HEK293 (cell line): ENCODE results near the gene ADAMTS9.
A peak's percentile ranks its signal among the peaks of the same experiment; 100 is the strongest.

Source experiments
- CTCF ChIA-PET: fragments of 350-600 bp; formaldehyde crosslinking; extraction: SDS; loops from one replicate; lab custom pipeline; 2021; ENCODE audit warnings: antibody characterized with exemption; lab: Yijun Ruan, JAX
- POLR2A ChIA-PET: fragments of 300-600 bp; formaldehyde crosslinking; extraction: SDS; loops from one replicate; lab custom pipeline; 2020; ENCODE audit warnings: antibody characterized with exemption, inconsistent platforms; lab: Yijun Ruan, JAX
- H3K27ac ChIP-seq: fragments of 200-500 bp; sonication (Bioruptor generic); 2 replicates; pipeline ENCODE4 v1.5.1; 2014; ENCODE audit warnings: low read depth, low read length, control low read depth, inconsistent platforms; ENCODE audit errors: extremely low read depth
- H3K36me3 ChIP-seq, 2 experiments: fragments of 200-500 bp in 1 of 2; sonication (Bioruptor generic) in 1 of 2; 1 replicate in 1 of 2; 2 replicates in 1 of 2; pipeline ENCODE4 v1.5.1; 2014 to 2017; ENCODE audit warnings: inconsistent platforms in 2 of 2, low read length in 2 of 2; ENCODE audit not compliant: control insufficient read depth in 2 of 2, insufficient read depth in 1 of 2
- H3K4me1 ChIP-seq: fragments of 200-500 bp; sonication (Bioruptor generic); 2 replicates; pipeline ENCODE4 v1.5.1; 2014; ENCODE audit warnings: mild to moderate bottlenecking, low read length, inconsistent platforms; ENCODE audit not compliant: control insufficient read depth, insufficient read depth
- H3K4me3 ChIP-seq: 2 replicates; pipeline ENCODE4 v1.5.1; 2011; ENCODE audit warnings: low read depth, mild to moderate bottlenecking, control low read depth, low read length, moderate library complexity
- H3K9me3 ChIP-seq: fragments of 200-500 bp; sonication (Bioruptor generic); 2 replicates; pipeline ENCODE4 v1.5.1; 2014; ENCODE audit warnings: low read depth, low read length, inconsistent platforms; ENCODE audit not compliant: control insufficient read depth, insufficient read depth
- KLF16 ChIP-seq: fragments of 450-650 bp; formaldehyde crosslinking; IDR thresholded peaks from 2 replicates; pipeline ENCODE4 v1.5.1; 2017; ENCODE audit warnings: missing biosample characterization, missing genetic modification characterization
- KLF9 ChIP-seq: fragments of 450-650 bp; formaldehyde crosslinking; IDR thresholded peaks from 2 replicates; pipeline ENCODE4 v1.5.1; 2016; ENCODE audit warnings: missing biosample characterization, missing genetic modification characterization, low read depth
- MEIS1 ChIP-seq: sonication (generic); formaldehyde crosslinking; IDR thresholded peaks from 2 replicates; pipeline ENCODE4 v1.8.1; 2022; ENCODE audit warnings: missing genetic modification reagents, mild to moderate bottlenecking, borderline replicate concordance
- PATZ1 ChIP-seq: fragments of 450-650 bp; formaldehyde crosslinking; IDR thresholded peaks from 2 replicates; pipeline ENCODE4 v1.5.1; 2016; ENCODE audit warnings: missing biosample characterization, missing genetic modification characterization
- PRDM10 ChIP-seq: fragments of 450-650 bp; formaldehyde crosslinking; IDR thresholded peaks from 2 replicates; pipeline ENCODE4 v1.5.1; 2016; ENCODE audit warnings: missing biosample characterization, missing genetic modification characterization
- SCRT2 ChIP-seq: fragments of 450-650 bp; formaldehyde crosslinking; IDR thresholded peaks from 2 replicates; pipeline ENCODE4 v1.5.1; 2016; ENCODE audit warnings: missing biosample characterization, missing genetic modification characterization
- SP3 ChIP-seq: fragments of 450-650 bp; formaldehyde crosslinking; IDR thresholded peaks from 2 replicates; pipeline ENCODE4 v1.5.1; 2016; ENCODE audit warnings: missing biosample characterization, missing genetic modification characterization
- SP7 ChIP-seq: fragments of 450-650 bp; formaldehyde crosslinking; IDR thresholded peaks from 2 replicates; pipeline ENCODE4 v1.5.1; 2016; ENCODE audit warnings: missing biosample characterization, missing genetic modification characterization
- YY1 ChIP-seq: fragments of 450-650 bp; formaldehyde crosslinking; IDR thresholded peaks from 2 replicates; pipeline ENCODE4 v1.5.1; 2018; ENCODE audit warnings: missing biosample characterization, missing genetic modification characterization
- ZBTB11 ChIP-seq: fragments of 450-650 bp; formaldehyde crosslinking; conservative IDR thresholded peaks from 2 replicates; pipeline ENCODE4 v1.5.1; 2016; ENCODE audit warnings: low read depth, missing biosample characterization, missing genetic modification characterization
- ZBTB17 ChIP-seq: fragments of 450-650 bp; formaldehyde crosslinking; IDR thresholded peaks from 2 replicates; pipeline ENCODE4 v1.5.1; 2016; ENCODE audit warnings: missing biosample characterization, missing genetic modification characterization
- ZBTB48 ChIP-seq: fragments of 450-650 bp; formaldehyde crosslinking; IDR thresholded peaks from 2 replicates; pipeline ENCODE4 v1.5.1; 2016; ENCODE audit warnings: missing biosample characterization, missing genetic modification characterization
- ZBTB8A ChIP-seq: fragments of 450-650 bp; formaldehyde crosslinking; IDR thresholded peaks from 2 replicates; pipeline ENCODE4 v1.5.1; 2016; ENCODE audit warnings: missing biosample characterization, missing genetic modification characterization
- ZFP69B ChIP-seq: fragments of 450-650 bp; formaldehyde crosslinking; IDR thresholded peaks from 2 replicates; pipeline ENCODE4 v1.5.1; 2016; ENCODE audit warnings: missing biosample characterization, missing genetic modification characterization
- ZNF133 ChIP-seq: fragments of 450-650 bp; formaldehyde crosslinking; IDR thresholded peaks from 2 replicates; pipeline ENCODE4 v1.5.1; 2016; ENCODE audit warnings: missing biosample characterization, missing genetic modification characterization
- ZNF311 ChIP-seq: fragments of 450-650 bp; formaldehyde crosslinking; IDR thresholded peaks from 2 replicates; pipeline ENCODE4 v1.5.1; 2017; ENCODE audit warnings: missing biosample characterization, missing genetic modification characterization, borderline replicate concordance
- ZNF335 ChIP-seq: fragments of 450-650 bp; formaldehyde crosslinking; conservative IDR thresholded peaks from 2 replicates; pipeline ENCODE4 v1.5.1; 2016; ENCODE audit warnings: missing biosample characterization, missing genetic modification characterization
- ZNF341 ChIP-seq: fragments of 450-650 bp; formaldehyde crosslinking; IDR thresholded peaks from 2 replicates; pipeline ENCODE4; 2016; ENCODE audit warnings: low read depth, missing biosample characterization, missing genetic modification characterization
- ZNF391 ChIP-seq: fragments of 450-650 bp; formaldehyde crosslinking; IDR thresholded peaks from 2 replicates; pipeline ENCODE4 v1.5.1; 2016; ENCODE audit warnings: low read depth, missing biosample characterization, missing genetic modification characterization, borderline replicate concordance
- ZNF501 ChIP-seq: fragments of 450-650 bp; formaldehyde crosslinking; IDR thresholded peaks from 2 replicates; pipeline ENCODE4 v1.5.1; 2016; ENCODE audit warnings: missing biosample characterization, missing genetic modification characterization
- ZNF510 ChIP-seq: fragments of 450-650 bp; formaldehyde crosslinking; IDR thresholded peaks from 2 replicates; pipeline ENCODE4 v1.5.1; 2018; ENCODE audit warnings: mild to moderate bottlenecking, missing genetic modification characterization, missing biosample characterization; ENCODE audit not compliant: insufficient replicate concordance
- ZNF549 ChIP-seq: fragments of 450-650 bp; IDR thresholded peaks from 2 replicates; pipeline ENCODE4 v1.5.1; 2018; ENCODE audit warnings: missing biosample characterization, missing genetic modification characterization, mild to moderate bottlenecking, inconsistent platforms, moderate library complexity
- ZNF555 ChIP-seq: fragments of 450-650 bp; formaldehyde crosslinking; conservative IDR thresholded peaks from 2 replicates; pipeline ENCODE4 v1.5.1; 2017; ENCODE audit warnings: missing biosample characterization, mild to moderate bottlenecking, missing genetic modification characterization, inconsistent platforms
- ZNF692 ChIP-seq: fragments of 450-650 bp; formaldehyde crosslinking; IDR thresholded peaks from 2 replicates; pipeline ENCODE4 v1.5.1; 2016; ENCODE audit warnings: missing biosample characterization, missing genetic modification characterization
- ZSCAN23 ChIP-seq: fragments of 450-650 bp; formaldehyde crosslinking; IDR thresholded peaks from 2 replicates; pipeline ENCODE4 v1.5.1; 2016; ENCODE audit warnings: missing biosample characterization, missing genetic modification characterization
- ZSCAN30 ChIP-seq: fragments of 450-650 bp; IDR thresholded peaks from 2 replicates; pipeline ENCODE4 v1.5.1; 2018; ENCODE audit warnings: missing biosample characterization, mild to moderate bottlenecking, missing genetic modification characterization, moderate library complexity

The ADAMTS9 gene

GRCh38 chr3:64687781-64688604, at the start of gene ADAMTS9:
TSS of gene ADAMTS9 (minus strand) at chr3:64688000. CDS start at chr3:64687657, 343 bp downstream.
- Histone ChIP-seq H3K36me3 (no peaks in the 10 kb centered on the region), H3K4me3 (peak within 1 kb of the TSS; percentile 55), H3K27ac (peak within 1 kb of the TSS; percentile 56; the same call in 1 of the 2 replicates), H3K9me3 (no peaks in the 10 kb centered on the region), H3K4me1 (no peaks in the 10 kb centered on the region)
- ChIA-PET POLR2A (no interaction called here), CTCF (interaction anchor here (0.8 kb wide), 1 partner anchor 449 kb away, joined by 4 read pairs; no protein-coding TSS in a partner anchor)
- TF ChIP-seq ZNF133 (tag by site-specific recombination) (0 out of 2 replicates have a peak, but pooled peaks have one; percentile 23), ZNF555 (tag by site-specific recombination) (no peak), SCRT2 (tag by site-specific recombination) (no peak), PATZ1 (tag by site-specific recombination) (0 out of 2 replicates have a peak, but pooled peaks have one; percentile 50), ZBTB8A (tag by site-specific recombination) (peak; percentile 11; the same call in 1 of the 2 replicates), ZBTB17 (tag by site-specific recombination) (peak; percentile 69), ZSCAN30 (0 out of 2 replicates have a peak, but pooled peaks have one; percentile 12), ZNF692 (peak; percentile 30; the same call in 1 of the 2 replicates), KLF16 (peak; percentile 18; the same call in 1 of the 2 replicates), MEIS1 (no peak), ZNF549 (tag by site-specific recombination) (no peak), PRDM10 (peak; percentile 81), ZBTB11 (peak; percentile 56; the same call in 1 of the 2 replicates), ZNF341 (tag by site-specific recombination) (peak; percentile 91), SP7 (tag by site-specific recombination) (peak; percentile 46; the same call in 1 of the 2 replicates), ZNF311 (tag by site-specific recombination) (no peak), SP3 (tag by site-specific recombination) (peak; percentile 69), ZNF391 (tag by site-specific recombination) (no peak; the same call in 1 of the 2 replicates), YY1 (tag by site-specific recombination) (no peak), ZNF510 (tag by site-specific recombination) (no peak), ZBTB48 (peak; percentile 95), ZFP69B (peak; percentile 44; the same call in 1 of the 2 replicates), KLF9 (tag by site-specific recombination) (0 out of 2 replicates have a peak, but pooled peaks have one; percentile 28), ZNF501 (tag by site-specific recombination) (peak; percentile 54; the same call in 1 of the 2 replicates), ZNF335 (tag by site-specific recombination) (peak; percentile 80), ZSCAN23 (tag by site-specific recombination) (0 out of 2 replicates have a peak, but pooled peaks have one; percentile 76)
